ENCODE measurements around the gene ZC3H6. TPM values are rescaled to one million over a fixed set of nuclear protein-coding genes. Genes with fewer than 3 reads are reported as not detected.
"Not testable (repeated sequence)": the region's sequence is repeated elsewhere in the genome, so short reads cannot be mapped to it uniquely, and the experiment has no call there.

The ZC3H6 gene
- total RNA-seq, 2 experiments from 2014 or later, result 14.4 to 15.0 TPM

GRCh38 chr2:112342067-112342550 lies 66.7 kb downstream of the ZC3H6 start:
- no peak for DNase-seq
- ChIA-PET CTCF (no interaction called here), POLR2A (no interaction called here)
- H3K9me3 Mint-ChIP-seq, result no peaks in the 10 kb centered on the region
- peaks cover 3% of the 10 kb centered on the region for H3K4me1 Mint-ChIP-seq (ENCODE audit: low read depth)
- H3K36me3 Mint-ChIP-seq, result no peaks in the 10 kb centered on the region
- H3K27ac Mint-ChIP-seq, result no peak overlapping the region
- no peak overlapping the region for H3K4me3 Mint-ChIP-seq
- intact Hi-C loops (cut with micrococcal nuclease), result no loop called here
- no peaks in the 10 kb centered on the region for H3K27me3 Mint-ChIP-seq

- POLR2A ChIA-PET, result no interaction called here
- Mint-ChIP-seq H3K27me3 (no peaks in the 10 kb centered on the region), H3K36me3 (no peaks in the 10 kb centered on the region), H3K4me3 (no peak overlapping the region), H3K27ac (no peak overlapping the region), H3K4me1 (ENCODE audit: low read depth) (peaks cover 3% of the 10 kb centered on the region), H3K9me3 (no peaks in the 10 kb centered on the region)
- CTCF ChIA-PET, result interaction anchor here (1.3 kb wide), 1 partner anchor 222 kb away, joined by 3 read pairs; no protein-coding TSS in a partner anchor
- intact Hi-C loops (cut with micrococcal nuclease), result no loop called here
- no peak for DNase-seq
These were observed 68.6 kb downstream of the ZC3H6 start for GRCh38 chr2:112343827-112344585.

GRCh38 chr2:112345030-112346027 lies 69.9 kb downstream of the ZC3H6 start:
- H3K27me3 Mint-ChIP-seq, result no peaks in the 10 kb centered on the region
- no peaks in the 10 kb centered on the region for H3K9me3 Mint-ChIP-seq
- H3K4me1 Mint-ChIP-seq (ENCODE audit: low read depth), result peaks cover 3% of the 10 kb centered on the region
- CTCF ChIA-PET, result interaction anchor here (0.6 kb wide), 1 partner anchor 102 kb away, joined by 3 read pairs; no protein-coding TSS in a partner anchor
- H3K27ac Mint-ChIP-seq, result no peak overlapping the region
- DNase-seq, result no peak
- POLR2A ChIA-PET, result no interaction called here
- no peaks in the 10 kb centered on the region for H3K36me3 Mint-ChIP-seq
- no peak overlapping the region for H3K4me3 Mint-ChIP-seq
- intact Hi-C loops (cut with micrococcal nuclease), result no loop called here

- CTCF ChIA-PET; H3K27me3 Mint-ChIP-seq; intact Hi-C loops (cut with micrococcal nuclease); H3K27ac Mint-ChIP-seq; H3K36me3 Mint-ChIP-seq; DNase-seq; POLR2A ChIA-PET; H3K9me3 Mint-ChIP-seq; H3K4me3 Mint-ChIP-seq; H3K4me1 Mint-ChIP-seq (ENCODE audit: low read depth): not testable (repeated sequence)
These were observed 76.9 kb downstream of the ZC3H6 start for GRCh38 chr2:112352292-112352691.

GRCh38 chr2:112352809-112353603 lies 77.6 kb downstream of the ZC3H6 start:
- CTCF ChIA-PET, POLR2A ChIA-PET: not testable (repeated sequence)

GRCh38 chr2:112354335-112354734 lies 78.9 kb downstream of the ZC3H6 start:
- H3K27me3 Mint-ChIP-seq; H3K4me3 Mint-ChIP-seq; CTCF ChIA-PET; H3K4me1 Mint-ChIP-seq (ENCODE audit: low read depth); DNase-seq; POLR2A ChIA-PET; H3K9me3 Mint-ChIP-seq; H3K27ac Mint-ChIP-seq; H3K36me3 Mint-ChIP-seq; intact Hi-C loops (cut with micrococcal nuclease): not testable (repeated sequence)

More at GRCh38 chr2:112352809-112353603, 77.6 kb downstream of the ZC3H6 start:
- H3K4me1 Mint-ChIP-seq (ENCODE audit: low read depth); H3K4me3 Mint-ChIP-seq; H3K27ac Mint-ChIP-seq; H3K36me3 Mint-ChIP-seq; H3K9me3 Mint-ChIP-seq; DNase-seq; H3K27me3 Mint-ChIP-seq; intact Hi-C loops (cut with micrococcal nuclease): not testable (repeated sequence)

- H3K9me3 Mint-ChIP-seq; intact Hi-C loops (cut with micrococcal nuclease); H3K27ac Mint-ChIP-seq; H3K4me3 Mint-ChIP-seq; POLR2A ChIA-PET; DNase-seq; CTCF ChIA-PET; H3K27me3 Mint-ChIP-seq; H3K4me1 Mint-ChIP-seq (ENCODE audit: low read depth); H3K36me3 Mint-ChIP-seq: not testable (repeated sequence)
These were observed 84.7 kb downstream of the ZC3H6 start for GRCh38 chr2:112360055-112360454.

Other genes with a start within 250 kb of the ZC3H6 start
- 10 to 100 TPM; 22.3 to 24.1 TPM for gene TMEM87B, start 220.3 kb upstream of the ZC3H6 start, total RNA-seq
- gene FBLN7, start 137.2 kb upstream of the ZC3H6 start, total RNA-seq, result 10 to 100 TPM; 38.9 to 40.2 TPM
- 10 to 100 TPM; 13.0 to 16.0 TPM for gene ZC3H8, start 20.6 kb upstream of the ZC3H6 start, total RNA-seq
- 10 to 100 TPM; 14.7 to 16.0 TPM for gene RGPD8, start 158.0 kb downstream of the ZC3H6 start, total RNA-seq
- 10 to 100 TPM; 36.7 to 39.0 TPM for gene TTL, start 206.6 kb downstream of the ZC3H6 start, total RNA-seq